Transverse colon (tissue), 4 donors: Measurements from ENCODE around the gene SLC16A6. TPM values are rescaled to one million over a fixed set of nuclear protein-coding genes. Genes with fewer than 3 reads are reported as not detected.
"Not testable (repeated sequence)": the region's sequence is repeated elsewhere in the genome, so short reads cannot be mapped to it uniquely, and the experiment has no call there.

ENCODE experiments used
- DNase-seq: peaks from one replicate; pipeline ENCODE4 v3.0.0-alpha.2; 2019
- H3K27ac ChIP-seq, 4 donors: fragments of 200-600 bp; sonication (generic); 2 replicates each; pipeline ENCODE4 v1.5.1; 2016 to 2018; ENCODE audit warnings: inconsistent platforms in 4 of 4
- H3K27me3 ChIP-seq: fragments of 200-600 bp; sonication (generic); 2 replicates; pipeline ENCODE4 v1.5.1; 2017; ENCODE audit warnings: inconsistent platforms
- H3K36me3 ChIP-seq, 4 donors: fragments of 200-600 bp; sonication (generic); 2 replicates each; pipeline ENCODE4 v1.5.1; 2017 to 2019; ENCODE audit warnings: inconsistent platforms in 4 of 4
- H3K4me1 ChIP-seq, 4 donors: fragments of 200-600 bp; sonication (generic); 2 replicates each; pipeline ENCODE4 v1.5.1; 2017 to 2020; ENCODE audit warnings: inconsistent platforms in 4 of 4
- H3K4me3 ChIP-seq, 4 donors: fragments of 200-600 bp; sonication (generic); 1 replicate in 1 of 4; 2 replicates in 3 of 4; pipeline versions ENCODE4 v1.5.1 to v1.6.1; 2017 to 2019; ENCODE audit warnings: inconsistent platforms in 4 of 4
- H3K9me3 ChIP-seq, 2 donors: fragments of 200-600 bp; sonication (generic); 2 replicates each; pipeline ENCODE4 v1.5.1; 2017 to 2019; ENCODE audit warnings: inconsistent platforms in 2 of 2
- EP300 ChIP-seq: sonication (generic); formaldehyde crosslinking; IDR thresholded peaks from one replicate; pipeline ENCODE4 v1.6.1; 2017; ENCODE audit warnings: antibody characterized with exemption, low read depth
- POLR2A ChIP-seq: fragments of 450-650 bp; IDR thresholded peaks from one replicate; pipeline ENCODE4 v1.6.1; 2016; ENCODE audit warnings: antibody characterized with exemption, mild to moderate bottlenecking, moderate library complexity
- POLR2AphosphoS5 ChIP-seq, 3 donors: sonication (generic); formaldehyde crosslinking; IDR thresholded peaks; one replicate each; pipeline ENCODE4 v1.6.1; 2016; ENCODE audit warnings: antibody characterized with exemption in 3 of 3
- WGBS, 2 donors: methylation state at CpG; one replicate each; pipeline ENCODE4 v1.1.5; 2018; ENCODE audit warnings: low coverage in 1 of 2; 5-methylcytosine and 5-hydroxymethylcytosine counted together
- in situ Hi-C, 4 donors: fragments of 200-750 bp; cut with MboI; loops; one replicate each; pipeline versions ENCODE4 v1.15.0 to v1.15.1; 2017; ENCODE audit warnings: low sequenced_read_pairs in 3 of 4, low pct_ligation_motif_present in 1 of 4, low pct_unique_long_range_greater_than_20kb in 1 of 4
- intact Hi-C: fragments of 100-400 bp; cut with DNase I; formaldehyde crosslinking; loops from one replicate; pipeline ENCODE4 v1.15.1; 2023; ENCODE audit warnings: low total_unique reads
- total RNA-seq, 4 donors: library from RNA; depleted of rRNA; stranded (reverse); fragments of >200 nt; gene quantifications; one replicate each; pipeline ENCODE4 v1.1.0, GENCODE V29; 2016
- TF ChIP-seq, protein P1 (sequence below), 5 experiments: fragments of 200-600 bp in 3 of 5; fragments of 450-650 bp in 2 of 5; sonication (generic) in 3 of 5; IDR thresholded peaks; 1 replicate in 2 of 5; 2 replicates in 3 of 5; pipeline ENCODE4 v1.5.1; 2016 to 2017; ENCODE audit warnings: antibody characterized with exemption in 5 of 5, inconsistent platforms in 3 of 5, mild to moderate bottlenecking in 2 of 5, moderate library complexity in 1 of 5

SLC16A6 gene
- total RNA-seq, 4 donors from 2014 or later, result 0.14 to 0.48 TPM; not detected in 2

GRCh38 chr17:68317458-68317857 is 26.5 kb upstream of the SLC16A6 start:
- Histone ChIP-seq H3K4me1 (peaks cover 0 to 4% (median 0%) of the 10 kb centered on the region in 4 donors), H3K27ac (no peak overlapping the region), H3K4me3 (no peak overlapping the region), H3K36me3 (no peaks in the 10 kb centered on the region), H3K9me3 (no peaks in the 10 kb centered on the region), H3K27me3 (no peaks in the 10 kb centered on the region)
- intact Hi-C loops, result no loop called here
- TF ChIP-seq, protein P1, sequence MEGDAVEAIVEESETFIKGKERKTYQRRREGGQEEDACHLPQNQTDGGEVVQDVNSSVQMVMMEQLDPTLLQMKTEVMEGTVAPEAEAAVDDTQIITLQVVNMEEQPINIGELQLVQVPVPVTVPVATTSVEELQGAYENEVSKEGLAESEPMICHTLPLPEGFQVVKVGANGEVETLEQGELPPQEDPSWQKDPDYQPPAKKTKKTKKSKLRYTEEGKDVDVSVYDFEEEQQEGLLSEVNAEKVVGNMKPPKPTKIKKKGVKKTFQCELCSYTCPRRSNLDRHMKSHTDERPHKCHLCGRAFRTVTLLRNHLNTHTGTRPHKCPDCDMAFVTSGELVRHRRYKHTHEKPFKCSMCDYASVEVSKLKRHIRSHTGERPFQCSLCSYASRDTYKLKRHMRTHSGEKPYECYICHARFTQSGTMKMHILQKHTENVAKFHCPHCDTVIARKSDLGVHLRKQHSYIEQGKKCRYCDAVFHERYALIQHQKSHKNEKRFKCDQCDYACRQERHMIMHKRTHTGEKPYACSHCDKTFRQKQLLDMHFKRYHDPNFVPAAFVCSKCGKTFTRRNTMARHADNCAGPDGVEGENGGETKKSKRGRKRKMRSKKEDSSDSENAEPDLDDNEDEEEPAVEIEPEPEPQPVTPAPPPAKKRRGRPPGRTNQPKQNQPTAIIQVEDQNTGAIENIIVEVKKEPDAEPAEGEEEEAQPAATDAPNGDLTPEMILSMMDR (IDR thresholded peaks at IDR 0.05), result no peak
- TF ChIP-seq POLR2AphosphoS5 (IDR thresholded peaks at IDR 0.05) (no peak), EP300 (no peak), POLR2A (no peak)
- WGBS, 2 donors, result 79 to 93% methylated on average over 6 of the region's 6 CpGs
- in situ Hi-C loops, result no loop called here
- no peak for DNase-seq

DNA sequence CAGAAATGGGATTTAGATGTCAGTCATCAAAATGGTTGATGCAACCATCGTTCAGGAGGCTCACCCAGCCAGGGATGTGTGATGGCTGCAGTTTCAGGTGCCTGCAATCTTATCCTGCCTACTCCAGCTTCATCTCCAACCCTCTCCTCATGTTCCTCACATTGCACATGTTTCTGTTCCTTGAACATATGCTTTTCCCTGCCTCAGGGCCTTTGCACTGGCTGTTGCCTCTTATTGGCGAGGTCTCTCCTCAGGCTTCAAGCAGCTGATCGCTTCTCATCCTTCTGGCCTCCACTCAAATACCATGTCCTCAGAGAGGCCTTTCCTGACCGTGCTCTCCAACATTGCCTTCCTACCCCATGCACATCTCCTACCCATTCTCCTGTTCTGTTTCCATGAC is 25.0 kb upstream of the SLC16A6 start:
- H3K4me1 ChIP-seq, result peaks cover 0 to 4% (median 0%) of the 10 kb centered on the region in 4 donors
- 93 to 96% methylated on average over 3 to 4 of the region's 4 CpGs for WGBS, 2 donors
- DNase-seq, result no peak
- in situ Hi-C loops, result no loop called here
- H3K4me3 ChIP-seq, result no peak overlapping the region
- no peaks in the 10 kb centered on the region for H3K27me3 ChIP-seq
- H3K9me3 ChIP-seq, result no peaks in the 10 kb centered on the region
- intact Hi-C loops, result no loop called here
- TF ChIP-seq, protein P1 (IDR thresholded peaks at IDR 0.05), result no peak
- no peak for TF ChIP-seq EP300
- TF ChIP-seq POLR2A, result no peak
- TF ChIP-seq POLR2AphosphoS5 (IDR thresholded peaks at IDR 0.05), result no peak
- H3K36me3 ChIP-seq, result no peaks in the 10 kb centered on the region
- H3K27ac ChIP-seq, result no peak overlapping the region

GRCh38 chr17:68314916-68315535 is 24.1 kb upstream of the SLC16A6 start:
- no peak overlapping the region for H3K27ac ChIP-seq
- no peaks in the 10 kb centered on the region for H3K27me3 ChIP-seq
- no peaks in the 10 kb centered on the region for H3K9me3 ChIP-seq
- intact Hi-C loops, result no loop called here
- in situ Hi-C loops, result no loop called here
- peak; percentile 18 for DNase-seq
- TF ChIP-seq, protein P1 (IDR thresholded peaks at IDR 0.05), result no peak
- TF ChIP-seq POLR2A (no peak), POLR2AphosphoS5 (IDR thresholded peaks at IDR 0.05) (no peak), EP300 (no peak)
- no peaks in the 10 kb centered on the region for H3K36me3 ChIP-seq
- H3K4me1 ChIP-seq, result peaks cover 0 to 4% (median 0%) of the 10 kb centered on the region in 4 donors
- WGBS, 2 donors, result 72 to 79% methylated on average over 8 of the region's 8 CpGs
- no peak overlapping the region for H3K4me3 ChIP-seq

DNA sequence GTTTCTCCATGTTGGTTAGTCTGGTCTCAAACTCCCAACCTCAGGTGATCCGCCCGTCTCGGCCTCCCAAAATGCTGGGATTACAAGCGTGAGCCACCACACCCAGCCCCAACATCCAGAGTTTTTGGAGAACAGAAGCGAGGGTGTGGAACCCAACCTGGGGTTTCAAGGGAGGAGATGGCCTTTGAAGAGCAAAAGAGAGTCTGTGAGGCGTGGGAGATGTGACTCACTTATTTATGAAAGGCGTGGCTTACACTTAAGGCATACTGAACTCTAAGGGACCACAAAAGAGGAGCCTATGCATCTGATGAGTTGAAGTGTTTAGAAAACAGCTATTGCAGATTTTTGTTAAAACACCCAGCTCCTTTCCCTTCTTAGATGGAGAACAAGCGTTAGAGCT is 19.2 kb upstream of the SLC16A6 start:
- Histone ChIP-seq H3K36me3 (no peaks in the 10 kb centered on the region), H3K27ac (no peak overlapping the region), H3K9me3 (no peaks in the 10 kb centered on the region), H3K4me3 (no peak overlapping the region), H3K27me3 (no peaks in the 10 kb centered on the region), H3K4me1 (peaks cover 0 to 4% (median 0%) of the 10 kb centered on the region in 4 donors)
- in situ Hi-C loops, result no loop called here
- no peak for TF ChIP-seq POLR2AphosphoS5 (IDR thresholded peaks at IDR 0.05)
- TF ChIP-seq POLR2A, result no peak
- TF ChIP-seq EP300, result no peak
- TF ChIP-seq, protein P1 (IDR thresholded peaks at IDR 0.05), result no peak
- 59 to 83% methylated on average over 3 to 8 of the region's 8 CpGs for WGBS, 2 donors
- intact Hi-C loops, result no loop called here
- no peak for DNase-seq

DNA sequence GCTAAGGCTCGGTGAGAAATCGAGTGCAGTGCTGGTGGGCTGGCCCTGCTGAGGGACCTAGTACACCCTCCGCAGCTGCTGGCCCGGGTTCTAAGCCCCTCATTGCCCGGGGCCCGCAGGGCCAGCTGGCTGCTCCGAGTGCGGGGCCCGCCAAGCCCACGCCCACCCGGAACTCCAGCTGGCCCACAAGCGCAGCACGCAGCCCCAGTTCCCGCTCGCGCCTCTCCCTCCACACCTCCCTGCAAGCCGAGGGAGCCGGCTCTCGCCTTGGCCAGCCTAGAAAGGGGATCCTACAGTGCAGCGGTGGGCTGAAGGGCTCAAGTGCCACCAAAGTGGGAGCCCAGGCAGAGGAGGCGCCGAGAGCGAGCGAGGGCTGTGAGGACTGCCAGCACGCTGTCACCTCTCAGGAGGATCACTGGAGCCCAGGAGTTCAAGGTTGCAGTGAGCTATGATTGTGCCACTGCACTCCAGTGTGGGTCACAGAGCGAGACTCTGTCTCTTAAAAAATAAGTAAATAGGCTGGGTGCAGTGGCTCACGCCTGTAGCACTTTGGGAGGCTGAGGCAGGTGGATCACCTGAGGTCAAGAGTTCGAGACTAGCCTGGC is 18.2 kb upstream of the SLC16A6 start:
- H3K36me3 ChIP-seq, intact Hi-C loops, H3K4me1 ChIP-seq, in situ Hi-C loops, H3K9me3 ChIP-seq, DNase-seq, H3K27ac ChIP-seq, H3K27me3 ChIP-seq, H3K4me3 ChIP-seq: not testable (repeated sequence)
- WGBS, 2 donors, result 94% methylated on average over 24 of the region's 28 CpGs; no CpG with 5 or more reads in 1 of the 2 donors

DNA sequence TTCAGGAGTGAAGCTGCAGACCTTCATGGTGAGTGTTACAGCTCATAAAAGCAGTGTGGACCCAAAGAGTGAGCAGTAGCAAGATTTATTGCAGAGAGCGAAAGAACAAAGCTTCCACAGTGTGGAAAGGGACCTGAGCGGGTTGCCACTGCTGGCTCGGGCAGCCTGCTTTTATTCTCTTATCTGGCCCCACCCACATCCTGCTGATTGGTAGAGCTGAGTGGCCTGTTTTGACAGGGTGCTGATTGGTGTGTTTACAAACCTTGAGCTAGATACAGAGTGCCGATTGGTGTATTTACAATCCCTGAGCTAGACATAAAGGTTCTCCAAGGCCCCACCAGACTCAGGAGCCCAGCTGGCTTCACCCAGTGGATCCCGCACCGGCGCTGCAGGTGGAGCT is 17.6 kb upstream of the SLC16A6 start:
- in situ Hi-C loops, H3K4me3 ChIP-seq, DNase-seq, H3K27ac ChIP-seq, H3K9me3 ChIP-seq, H3K36me3 ChIP-seq, H3K27me3 ChIP-seq, H3K4me1 ChIP-seq, intact Hi-C loops: not testable (repeated sequence)
- WGBS, 2 donors, result 88 to 100% methylated on average over 1 to 7 of the region's 7 CpGs
